Progenitor cell of endocrine pancreas (in vitro differentiated cells): ENCODE results near the gene PGA3. TPM values are rescaled to one million over a fixed set of nuclear protein-coding genes. Genes with fewer than 3 reads are reported as not detected.

Experiments
- DNase-seq: peaks from one replicate; pipeline ENCODE4 v3.0.0; 2021; ENCODE audit warnings: low spot score; ENCODE audit not compliant: unreplicated experiment
- H3K27ac Mint-ChIP-seq: 2 replicates; pipeline ENCODE4 v1.8.0; 2021; ENCODE audit warnings: mild to moderate bottlenecking, moderate library complexity, mixed read lengths
- H3K27me3 Mint-ChIP-seq: 2 replicates; pipeline ENCODE4 v1.8.0; 2021; ENCODE audit warnings: mixed read lengths
- H3K36me3 Mint-ChIP-seq: 2 replicates; pipeline ENCODE4 v1.8.0; 2022; ENCODE audit warnings: mixed read lengths; ENCODE audit not compliant: insufficient read depth
- H3K4me1 Mint-ChIP-seq: 2 replicates; pipeline ENCODE4 v1.8.0; 2021; ENCODE audit warnings: low read depth, mixed read lengths
- H3K4me3 Mint-ChIP-seq: 2 replicates; pipeline ENCODE4 v1.8.0; 2021; ENCODE audit warnings: low read depth, mild to moderate bottlenecking, moderate library complexity, mixed read lengths
- H3K9me3 Mint-ChIP-seq: 2 replicates; pipeline ENCODE4 v1.8.0; 2021; ENCODE audit warnings: low read depth, mixed read lengths
- CTCF ChIP-seq: fragments of 200-600 bp; sonication (generic); IDR thresholded peaks from one replicate; pipeline ENCODE4 v1.5.0; 2021; ENCODE audit warnings: antibody characterized with exemption, mild to moderate bottlenecking; ENCODE audit not compliant: unreplicated experiment
- total RNA-seq: library from RNA; stranded (reverse); gene quantifications from 2 replicates; pipeline ENCODE4 v1.2.1, GENCODE V29; 2021

Gene PGA3
- total RNA-seq, 1 donor from 2014 or later = not detected

GRCh38 chr11:61193596-61193995 lies 9.7 kb upstream of the PGA3 start:
- no peak for DNase-seq
- no peak overlapping the region for H3K27ac Mint-ChIP-seq
- H3K36me3 Mint-ChIP-seq = no peaks in the 10 kb centered on the region
- H3K9me3 Mint-ChIP-seq = no peaks in the 10 kb centered on the region
- H3K4me1 Mint-ChIP-seq = peaks cover 4% of the 10 kb centered on the region
- no peak overlapping the region for H3K4me3 Mint-ChIP-seq
- H3K27me3 Mint-ChIP-seq = peaks cover 8% of the 10 kb centered on the region
- no peak for TF ChIP-seq CTCF

GRCh38 chr11:61194169-61194671 lies 9.1 kb upstream of the PGA3 start:
- Mint-ChIP-seq H3K27me3 (peaks cover 8% of the 10 kb centered on the region), H3K4me1 (peaks cover 4% of the 10 kb centered on the region), H3K27ac (no peak overlapping the region), H3K9me3 (peaks cover 4% of the 10 kb centered on the region), H3K36me3 (no peaks in the 10 kb centered on the region), H3K4me3 (no peak overlapping the region)
- no peak for DNase-seq
- TF ChIP-seq CTCF = no peak

- Mint-ChIP-seq H3K4me3 (no peak overlapping the region), H3K9me3 (peaks cover 4% of the 10 kb centered on the region), H3K27ac (no peak overlapping the region), H3K27me3 (peaks cover 8% of the 10 kb centered on the region), H3K36me3 (no peaks in the 10 kb centered on the region), H3K4me1 (peaks cover 4% of the 10 kb centered on the region)
- TF ChIP-seq CTCF = no peak
- no peak for DNase-seq
These were observed 8.2 kb upstream of the PGA3 start for GRCh38 chr11:61194981-61195695.

GRCh38 chr11:61195719-61196118 lies 7.6 kb upstream of the PGA3 start:
- Mint-ChIP-seq H3K9me3 (peaks cover 4% of the 10 kb centered on the region), H3K4me1 (peaks cover 4% of the 10 kb centered on the region), H3K27ac (no peak overlapping the region), H3K36me3 (no peaks in the 10 kb centered on the region), H3K4me3 (no peak overlapping the region), H3K27me3 (peaks cover 8% of the 10 kb centered on the region)
- DNase-seq = no peak
- TF ChIP-seq CTCF = no peak

- DNase-seq = no peak
- H3K4me3 Mint-ChIP-seq = no peak overlapping the region
- peaks cover 4% of the 10 kb centered on the region for H3K9me3 Mint-ChIP-seq
- TF ChIP-seq CTCF = no peak
- peaks cover 15% of the 10 kb centered on the region for H3K27me3 Mint-ChIP-seq
- no peak overlapping the region for H3K27ac Mint-ChIP-seq
- H3K36me3 Mint-ChIP-seq = no peaks in the 10 kb centered on the region
- peaks cover 7% of the 10 kb centered on the region for H3K4me1 Mint-ChIP-seq
These were observed 5.0 kb upstream of the PGA3 start for GRCh38 chr11:61198361-61198760.
